RWPE2 (cell line): ENCODE results near the gene MINDY4.

Experiments
- ATAC-seq: fragments of 200-7000 bp; cut with Tn5 transposase; 3 replicates; pipeline ENCODE4 v1.9.1; 2021; ENCODE audit warnings: low read depth
- DNase-seq: peaks from one replicate; pipeline ENCODE4 v3.0.0-alpha.2; 2020; ENCODE audit warnings: low spot score
- H3K27ac ChIP-seq: fragments of 450-650 bp; 2 replicates; pipeline ENCODE4 v1.5.1; 2017; ENCODE audit warnings: mild to moderate bottlenecking; ENCODE audit not compliant: poor library complexity, severe bottlenecking
- H3K27me3 ChIP-seq: fragments of 250-450 bp; sonication (Bioruptor Pico); 2 replicates; pipeline ENCODE4 v1.5.1; 2021; ENCODE audit warnings: mild to moderate bottlenecking, moderate library complexity; ENCODE audit not compliant: insufficient read depth, poor library complexity, severe bottlenecking
- H3K36me3 ChIP-seq: fragments of 250-450 bp; sonication (Bioruptor Pico); 2 replicates; pipeline ENCODE4 v1.5.1; 2020; ENCODE audit warnings: low read depth, mild to moderate bottlenecking, moderate library complexity
- H3K4me1 ChIP-seq: fragments of 250-450 bp; sonication (Bioruptor Pico); 2 replicates; pipeline ENCODE4 v1.5.1; 2021; ENCODE audit warnings: mild to moderate bottlenecking, moderate library complexity; ENCODE audit not compliant: insufficient read depth, poor library complexity, severe bottlenecking
- H3K4me3 ChIP-seq: fragments of 250-450 bp; sonication (Bioruptor Pico); 2 replicates; pipeline ENCODE4 v1.5.1; 2021; ENCODE audit warnings: mild to moderate bottlenecking, moderate library complexity; ENCODE audit not compliant: severe bottlenecking
- H3K9me3 ChIP-seq: fragments of 250-450 bp; sonication (Bioruptor Pico); 2 replicates; pipeline ENCODE4 v1.5.1; 2021; ENCODE audit warnings: mild to moderate bottlenecking, moderate library complexity; ENCODE audit not compliant: severe bottlenecking
- CTCF ChIP-seq: fragments of 450-650 bp; IDR thresholded peaks from one replicate; pipeline ENCODE4 v1.5.1; 2017; ENCODE audit warnings: mild to moderate bottlenecking, moderate library complexity; ENCODE audit not compliant: poor library complexity, severe bottlenecking

Gene MINDY4

GRCh38 chr7:30740417-30741181, 30.6 kb upstream of the MINDY4 start:
- Histone ChIP-seq H3K27ac (no peak overlapping the region), H3K4me1 (no peaks in the 10 kb centered on the region), H3K9me3 (no peaks in the 10 kb centered on the region), H3K36me3 (no peaks in the 10 kb centered on the region), H3K4me3 (no peak overlapping the region), H3K27me3 (no peaks in the 10 kb centered on the region)
- DNase-seq = no peak
- peak; percentile 75 for ATAC-seq
- TF ChIP-seq CTCF = peak; percentile 95

GRCh38 chr7:30741289-30741688, 29.9 kb upstream of the MINDY4 start:
- no peak for TF ChIP-seq CTCF
- Histone ChIP-seq H3K9me3 (no peaks in the 10 kb centered on the region), H3K36me3 (no peaks in the 10 kb centered on the region), H3K4me3 (no peak overlapping the region), H3K27ac (no peak overlapping the region), H3K4me1 (no peaks in the 10 kb centered on the region), H3K27me3 (no peaks in the 10 kb centered on the region)
- ATAC-seq (no peak), DNase-seq (no peak)

- no peaks in the 10 kb centered on the region for H3K27me3 ChIP-seq
- H3K4me3 ChIP-seq = no peak overlapping the region
- ATAC-seq (peak; percentile 68), DNase-seq (no peak)
- H3K36me3 ChIP-seq = no peaks in the 10 kb centered on the region
- no peak overlapping the region for H3K27ac ChIP-seq
- no peaks in the 10 kb centered on the region for H3K4me1 ChIP-seq
- no peaks in the 10 kb centered on the region for H3K9me3 ChIP-seq
- peak; percentile 26 for TF ChIP-seq CTCF
These were observed 27.7 kb upstream of the MINDY4 start for GRCh38 chr7:30743371-30744074.

- Histone ChIP-seq H3K36me3 (no peaks in the 10 kb centered on the region), H3K4me1 (no peaks in the 10 kb centered on the region), H3K4me3 (no peak overlapping the region), H3K27me3 (no peaks in the 10 kb centered on the region), H3K27ac (no peak overlapping the region), H3K9me3 (no peaks in the 10 kb centered on the region)
- DNase-seq (no peak), ATAC-seq (no peak)
- no peak for TF ChIP-seq CTCF
These were observed 27.2 kb upstream of the MINDY4 start for GRCh38 chr7:30744075-30744417.

GRCh38 chr7:30745261-30745941, 25.8 kb upstream of the MINDY4 start:
- no peak for DNase-seq
- no peak for TF ChIP-seq CTCF
- no peaks in the 10 kb centered on the region for H3K9me3 ChIP-seq
- H3K4me1 ChIP-seq = no peaks in the 10 kb centered on the region
- no peaks in the 10 kb centered on the region for H3K36me3 ChIP-seq
- H3K27ac ChIP-seq = no peak overlapping the region
- no peak overlapping the region for H3K4me3 ChIP-seq
- no peak for ATAC-seq
- H3K27me3 ChIP-seq = no peaks in the 10 kb centered on the region
